Gastrocnemius medialis (tissue), 4 donors: ENCODE results near the gene PDIA4. TPM values are rescaled to one million over a fixed set of nuclear protein-coding genes. Genes with fewer than 3 reads are reported as not detected.
"Not testable (repeated sequence)": the region's sequence is repeated elsewhere in the genome, so short reads cannot be mapped to it uniquely, and the experiment has no call there.

ENCODE experiments used
- ATAC-seq, 2 donors: fragments of 150-250 bp; one replicate each; pipeline ENCODE4 v1.9.1; 2016
- DNase-seq, 2 donors: peaks; one replicate each; pipeline ENCODE4 v3.0.0-alpha.2; 2019
- H3K27ac ChIP-seq, 4 donors: fragments of 200-600 bp; sonication (generic); 1 replicate in 1 of 4; 2 replicates in 3 of 4; pipeline ENCODE4 v1.5.1; 2016 to 2018; ENCODE audit warnings: mild to moderate bottlenecking in 2 of 4, moderate library complexity in 1 of 4
- H3K27me3 ChIP-seq, 3 donors: fragments of 200-600 bp; sonication (generic) in 2 of 3; 1 replicate in 1 of 3; 2 replicates in 2 of 3; pipeline versions ENCODE4 v1.5.1 to v1.6.0; 2016 to 2019; ENCODE audit warnings: mild to moderate bottlenecking in 1 of 3, moderate library complexity in 1 of 3
- H3K36me3 ChIP-seq, 2 donors: fragments of 200-600 bp; sonication (generic) in 1 of 2; one replicate each; pipeline ENCODE4 v1.5.1; 2017 to 2018
- H3K4me1 ChIP-seq, 2 donors: fragments of 200-600 bp; sonication (generic) in 1 of 2; one replicate each; pipeline ENCODE4 v1.5.1; 2016 to 2017; ENCODE audit warnings: mild to moderate bottlenecking in 2 of 2
- H3K4me3 ChIP-seq, 4 donors: fragments of 200-600 bp; sonication (generic) in 3 of 4; 1 replicate in 1 of 4; 2 replicates in 3 of 4; pipeline ENCODE4 v1.5.1; 2016 to 2019; ENCODE audit warnings: mild to moderate bottlenecking in 2 of 4
- H3K9me3 ChIP-seq, 3 donors: fragments of 200-600 bp; sonication (generic) in 2 of 3; 1 replicate in 1 of 3; 2 replicates in 2 of 3; pipeline ENCODE4 v1.5.1; 2016 to 2019
- CTCF ChIP-seq, 5 experiments: fragments of 450-650 bp in 3 of 5; fragments of 200-600 bp in 2 of 5; sonication (generic) in 2 of 5; IDR thresholded peaks in 4 of 5; conservative IDR thresholded peaks in 1 of 5; 1 replicate in 4 of 5; 2 replicates in 1 of 5; pipeline ENCODE4 v1.5.1; 2016 to 2019; ENCODE audit warnings: antibody characterized with exemption in 5 of 5, mild to moderate bottlenecking in 3 of 5, moderate library complexity in 3 of 5
- POLR2A ChIP-seq, 2 donors: fragments of 450-650 bp; IDR thresholded peaks; one replicate each; pipeline ENCODE4 v1.6.1; 2017; ENCODE audit warnings: antibody characterized with exemption in 2 of 2, mild to moderate bottlenecking in 2 of 2, moderate library complexity in 2 of 2
- in situ Hi-C, 4 donors: fragments of 200-750 bp; cut with MboI; loops; one replicate each; pipeline versions ENCODE4 v1.15.0 to v1.8.0; 2017; ENCODE audit warnings: low sequenced_read_pairs in 4 of 4
- intact Hi-C: fragments of 100-400 bp; cut with DNase I; formaldehyde crosslinking; loops from one replicate; pipeline ENCODE4 v1.15.1; 2023; ENCODE audit warnings: low total_unique reads
- total RNA-seq, 4 donors: library from RNA; depleted of rRNA; stranded (reverse); fragments of >200 nt; gene quantifications; one replicate each; pipeline versions ENCODE4 v1.1.0 to v1.2.3, GENCODE V29; 2016

PDIA4 gene
- total RNA-seq, 4 donors from 2014 or later = 10.8 to 19.6 (median 14.2) TPM

GRCh38 chr7:149021725-149022062 lies 6.6 kb downstream of the PDIA4 start:
- Histone ChIP-seq H3K4me3 (no peak overlapping the region), H3K9me3 (no peaks in the 10 kb centered on the region), H3K36me3 (peaks cover 0 to 27% of the 10 kb centered on the region in 2 donors), H3K27me3 (no peaks in the 10 kb centered on the region), H3K4me1 (peaks cover 3 to 4% of the 10 kb centered on the region in 2 donors), H3K27ac (no peak overlapping the region)
- TF ChIP-seq POLR2A (IDR thresholded peaks at IDR 0.05) (no peak), CTCF (IDR thresholded peaks at IDR 0.05 in 4 of 5, conservative IDR thresholded peaks at IDR 0.05 in 1 of 5) (no peak)
- in situ Hi-C loops = loop anchor here in 1 of 4 donors (5.0 kb wide), 1 partner anchor 66 kb away; no protein-coding TSS in a partner anchor
- DNase-seq (no peak), ATAC-seq (no peak)
- intact Hi-C loops = no loop called here

GRCh38 chr7:149020483-149020882 lies 7.8 kb downstream of the PDIA4 start:
- DNase-seq (no peak), ATAC-seq (no peak)
- in situ Hi-C loops (loop anchor here in 1 of 4 donors (5.0 kb wide), 1 partner anchor 67 kb away; no protein-coding TSS in a partner anchor), intact Hi-C loops (no loop called here)
- peaks cover 0 to 27% of the 10 kb centered on the region in 2 donors for H3K36me3 ChIP-seq
- no peaks in the 10 kb centered on the region for H3K27me3 ChIP-seq
- no peaks in the 10 kb centered on the region for H3K9me3 ChIP-seq
- H3K4me1 ChIP-seq = no peaks in the 10 kb centered on the region
- no peak overlapping the region for H3K4me3 ChIP-seq
- no peak for TF ChIP-seq CTCF (IDR thresholded peaks at IDR 0.05 in 4 of 5, conservative IDR thresholded peaks at IDR 0.05 in 1 of 5)
- TF ChIP-seq POLR2A (IDR thresholded peaks at IDR 0.05) = no peak
- no peak overlapping the region for H3K27ac ChIP-seq

- DNase-seq (peak; percentile 30 to 31), ATAC-seq (peak; percentile 74 to 75)
- TF ChIP-seq POLR2A (IDR thresholded peaks at IDR 0.05) (no peak), CTCF (IDR thresholded peaks at IDR 0.05 in 4 of 5, conservative IDR thresholded peaks at IDR 0.05 in 1 of 5) (no peak)
- H3K4me1 ChIP-seq = no peaks in the 10 kb centered on the region
- no peaks in the 10 kb centered on the region for H3K27me3 ChIP-seq
- no peak overlapping the region for H3K27ac ChIP-seq
- peaks cover 0 to 60% of the 10 kb centered on the region in 2 donors for H3K36me3 ChIP-seq
- no peak overlapping the region for H3K4me3 ChIP-seq
- in situ Hi-C loops (no loop called here), intact Hi-C loops (no loop called here)
- H3K9me3 ChIP-seq = no peaks in the 10 kb centered on the region
Observed at GRCh38 chr7:149016876-149017275, 11.4 kb downstream of the PDIA4 start.

- no peaks in the 10 kb centered on the region for H3K9me3 ChIP-seq
- no peak for DNase-seq
- H3K4me3 ChIP-seq = no peak overlapping the region
- in situ Hi-C loops (no loop called here), intact Hi-C loops (no loop called here)
- TF ChIP-seq CTCF (IDR thresholded peaks at IDR 0.05 in 4 of 5, conservative IDR thresholded peaks at IDR 0.05 in 1 of 5) (no peak), POLR2A (IDR thresholded peaks at IDR 0.05) (no peak)
- H3K4me1 ChIP-seq = no peaks in the 10 kb centered on the region
- peaks cover 3 to 72% of the 10 kb centered on the region in 2 donors for H3K36me3 ChIP-seq
- H3K27ac ChIP-seq = no peak overlapping the region
- no peak for ATAC-seq
- no peaks in the 10 kb centered on the region for H3K27me3 ChIP-seq
Observed at GRCh38 chr7:149014309-149014708, 14.0 kb downstream of the PDIA4 start.

- DNase-seq (no peak), ATAC-seq (no peak)
- Histone ChIP-seq H3K36me3 (peaks cover 3 to 68% of the 10 kb centered on the region in 2 donors), H3K27me3 (no peaks in the 10 kb centered on the region), H3K4me3 (no peak overlapping the region), H3K4me1 (no peaks in the 10 kb centered on the region), H3K9me3 (no peaks in the 10 kb centered on the region), H3K27ac (no peak overlapping the region)
- TF ChIP-seq POLR2A (IDR thresholded peaks at IDR 0.05) (no peak), CTCF (IDR thresholded peaks at IDR 0.05 in 4 of 5, conservative IDR thresholded peaks at IDR 0.05 in 1 of 5) (no peak)
- intact Hi-C loops = no loop called here
- in situ Hi-C loops = no loop called here
Observed at GRCh38 chr7:149013876-149014275, 14.4 kb downstream of the PDIA4 start.

GRCh38 chr7:149012730-149013129 lies 15.6 kb downstream of the PDIA4 start:
- intact Hi-C loops = not testable (repeated sequence)

More at GRCh38 chr7:149012730-149013129, 15.6 kb downstream of the PDIA4 start:
- ATAC-seq, H3K27me3 ChIP-seq, DNase-seq, in situ Hi-C loops, H3K9me3 ChIP-seq, H3K4me1 ChIP-seq, H3K27ac ChIP-seq, H3K4me3 ChIP-seq: not testable (repeated sequence)
- peaks cover 3 to 67% of the 10 kb centered on the region in 2 donors for H3K36me3 ChIP-seq
